Breast epithelium (tissue), 3 donors: ENCODE results near the gene RNF7.

Source experiments
- CTCF ChIP-seq, 3 donors: fragments of 450-650 bp; IDR thresholded peaks; one replicate each; pipeline ENCODE4 v1.5.1; 2016 to 2017; ENCODE audit warnings: antibody characterized with exemption in 3 of 3, mild to moderate bottlenecking in 3 of 3, moderate library complexity in 3 of 3
- POLR2A ChIP-seq: fragments of 450-650 bp; IDR thresholded peaks from one replicate; pipeline ENCODE4 v1.6.1; 2016; ENCODE audit warnings: antibody characterized with exemption, mild to moderate bottlenecking, moderate library complexity

- TF ChIP-seq CTCF (IDR thresholded peaks at IDR 0.05) (no peak), POLR2A (no peak)
Measured at GRCh38 chr3:141724186-141724585, 13.9 kb upstream of the RNF7 start.
